ENCODE measurements around the gene ALKBH2. TPM values are rescaled to one million over a fixed set of nuclear protein-coding genes. Genes with fewer than 3 reads are reported as not detected.

ALKBH2 gene
- total RNA-seq, 1 donor from 2014 or later, result 6.5 TPM

DNA sequence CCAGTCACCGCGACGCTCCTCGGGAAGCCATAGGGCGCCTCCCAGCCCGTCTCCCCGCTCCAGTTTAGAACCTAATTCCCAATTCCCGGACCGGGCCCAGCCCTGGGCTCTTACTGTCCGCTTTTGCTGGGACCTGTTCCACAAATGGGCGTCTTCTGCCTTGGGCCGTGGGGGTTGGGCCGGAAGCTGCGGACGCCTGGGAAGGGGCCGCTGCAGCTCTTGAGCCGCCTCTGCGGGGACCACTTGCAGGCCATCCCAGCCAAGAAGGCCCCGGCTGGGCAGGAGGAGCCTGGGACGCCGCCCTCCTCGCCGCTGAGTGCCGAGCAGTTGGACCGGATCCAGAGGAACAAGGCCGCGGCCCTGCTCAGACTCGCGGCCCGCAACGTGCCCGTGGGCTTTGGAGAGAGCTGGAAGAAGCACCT lies 4.9 kb upstream of the ALKBH2 start:
- H3K9me3 ChIP-seq (replicated peaks), result no peaks in the 10 kb centered on the region
- intact Hi-C loops (cut with micrococcal nuclease), result no loop called here
- H3K27ac ChIP-seq (replicated peaks), result peak overlapping the region; percentile 90
- no peak for DNase-seq
- TF ChIP-seq, protein P1, sequence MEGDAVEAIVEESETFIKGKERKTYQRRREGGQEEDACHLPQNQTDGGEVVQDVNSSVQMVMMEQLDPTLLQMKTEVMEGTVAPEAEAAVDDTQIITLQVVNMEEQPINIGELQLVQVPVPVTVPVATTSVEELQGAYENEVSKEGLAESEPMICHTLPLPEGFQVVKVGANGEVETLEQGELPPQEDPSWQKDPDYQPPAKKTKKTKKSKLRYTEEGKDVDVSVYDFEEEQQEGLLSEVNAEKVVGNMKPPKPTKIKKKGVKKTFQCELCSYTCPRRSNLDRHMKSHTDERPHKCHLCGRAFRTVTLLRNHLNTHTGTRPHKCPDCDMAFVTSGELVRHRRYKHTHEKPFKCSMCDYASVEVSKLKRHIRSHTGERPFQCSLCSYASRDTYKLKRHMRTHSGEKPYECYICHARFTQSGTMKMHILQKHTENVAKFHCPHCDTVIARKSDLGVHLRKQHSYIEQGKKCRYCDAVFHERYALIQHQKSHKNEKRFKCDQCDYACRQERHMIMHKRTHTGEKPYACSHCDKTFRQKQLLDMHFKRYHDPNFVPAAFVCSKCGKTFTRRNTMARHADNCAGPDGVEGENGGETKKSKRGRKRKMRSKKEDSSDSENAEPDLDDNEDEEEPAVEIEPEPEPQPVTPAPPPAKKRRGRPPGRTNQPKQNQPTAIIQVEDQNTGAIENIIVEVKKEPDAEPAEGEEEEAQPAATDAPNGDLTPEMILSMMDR (IDR thresholded peaks at IDR 0.05; ENCODE audit: borderline replicate concordance), result no peak
- no peaks in the 10 kb centered on the region for H3K27me3 ChIP-seq (ENCODE audit: low read depth)
- peak overlapping the region; percentile 76 for H3K4me3 ChIP-seq
- H3K4me1 ChIP-seq, result peaks cover 41% of the 10 kb centered on the region
- peaks cover 29% of the 10 kb centered on the region for H3K36me3 ChIP-seq

DNA sequence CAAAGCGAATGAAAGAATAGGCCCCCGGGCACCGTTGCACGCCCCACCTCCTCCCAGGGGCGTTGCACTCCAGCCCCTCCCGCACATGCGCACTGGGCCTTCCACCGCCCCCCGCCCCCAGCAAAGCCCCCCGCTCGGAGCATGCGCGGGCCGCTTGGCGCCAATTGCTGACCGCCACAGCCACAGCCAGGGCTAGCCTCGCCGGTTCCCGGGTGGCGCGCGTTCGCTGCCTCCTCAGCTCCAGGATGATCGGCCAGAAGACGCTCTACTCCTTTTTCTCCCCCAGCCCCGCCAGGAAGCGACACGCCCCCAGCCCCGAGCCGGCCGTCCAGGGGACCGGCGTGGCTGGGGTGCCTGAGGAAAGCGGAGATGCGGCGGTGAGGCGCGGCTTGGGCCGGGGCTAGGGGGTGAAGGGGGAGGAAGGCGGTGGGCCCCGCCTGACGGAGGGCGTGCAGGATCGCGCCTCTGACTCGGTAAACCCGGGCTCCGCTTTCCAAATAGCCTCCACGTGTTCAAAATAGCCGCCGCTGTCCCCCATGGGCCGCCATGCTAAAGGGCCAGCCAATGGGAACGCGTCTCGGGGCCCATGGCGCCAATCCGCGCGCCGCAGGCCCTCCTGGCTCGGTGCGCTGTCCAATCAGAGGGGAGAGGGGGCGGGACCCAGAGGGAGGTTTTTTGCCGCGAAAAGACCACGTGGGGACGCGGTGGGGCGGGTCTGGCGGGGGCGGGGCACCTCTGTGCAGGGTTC lies 4.3 kb upstream of the ALKBH2 start, which contains the start of gene UNG:
Gene UNG (plus strand): TSS at position 163 of the 748 bp plus-strand sequence. CDS start 83 bp downstream, at position 246.
- peak; percentile 98 for DNase-seq
- Histone ChIP-seq H3K36me3 (peaks cover 23% of the 10 kb centered on the region), H3K4me3 (peak within 1 kb of the TSS; percentile 76), H3K27ac (replicated peaks) (peak within 1 kb of the TSS; percentile 90), H3K27me3 (ENCODE audit: low read depth) (no peaks in the 10 kb centered on the region), H3K4me1 (peaks cover 47% of the 10 kb centered on the region), H3K9me3 (replicated peaks) (no peaks in the 10 kb centered on the region)
- TF ChIP-seq, protein P1 (IDR thresholded peaks at IDR 0.05; ENCODE audit: borderline replicate concordance), result no peak
- intact Hi-C loops (cut with micrococcal nuclease), result no loop called here

DNA sequence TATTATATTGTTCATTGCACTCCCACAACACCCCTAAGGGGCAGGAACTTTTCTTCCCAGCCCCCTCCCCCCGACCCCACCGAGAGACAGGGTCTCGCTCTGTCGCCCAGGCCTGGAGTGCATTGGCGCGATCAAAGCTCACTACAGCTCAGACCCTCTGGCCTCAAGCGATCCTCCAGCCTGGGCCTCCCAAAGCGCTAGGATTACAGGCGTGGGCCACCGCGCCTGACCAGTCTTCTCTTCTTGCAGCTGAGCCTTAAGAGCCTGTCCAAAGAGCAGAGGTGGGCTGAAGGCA lies 3.8 kb upstream of the ALKBH2 start:
- Histone ChIP-seq H3K4me1 (peaks cover 52% of the 10 kb centered on the region), H3K27me3 (ENCODE audit: low read depth) (no peaks in the 10 kb centered on the region), H3K4me3 (peak overlapping the region; percentile 76), H3K9me3 (replicated peaks) (no peaks in the 10 kb centered on the region), H3K36me3 (peaks cover 18% of the 10 kb centered on the region), H3K27ac (replicated peaks) (no peak overlapping the region)
- DNase-seq, result no peak
- TF ChIP-seq, protein P1 (IDR thresholded peaks at IDR 0.05; ENCODE audit: borderline replicate concordance), result no peak
- intact Hi-C loops (cut with micrococcal nuclease), result no loop called here

DNA sequence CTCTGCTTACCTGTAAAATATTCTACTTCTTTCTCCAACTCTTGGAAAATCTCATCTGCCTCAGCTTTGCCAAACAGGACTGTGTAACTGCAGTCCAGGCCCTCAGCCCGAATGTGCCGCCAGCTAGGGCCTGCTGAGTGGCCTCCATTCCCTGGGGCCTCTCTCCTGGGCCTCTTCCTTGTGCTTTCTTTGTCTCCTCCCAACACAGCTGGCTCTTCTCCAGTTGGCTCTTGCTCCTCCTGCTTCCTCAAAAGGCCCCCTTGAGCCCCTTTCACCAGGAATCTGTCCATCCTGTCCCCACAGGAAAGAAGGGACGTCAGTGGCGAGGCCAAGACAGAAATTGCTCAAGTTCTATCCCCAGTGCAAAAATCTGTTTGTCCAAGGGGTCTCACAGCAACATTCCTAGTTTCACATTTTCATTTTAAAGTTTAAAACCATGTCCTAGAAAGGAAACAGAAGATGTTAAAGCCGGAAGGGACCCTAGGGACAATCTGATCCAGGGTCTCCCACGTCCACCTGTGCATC lies 713 bp downstream of the ALKBH2 start:
- peak overlapping the region; percentile 73 for H3K4me3 ChIP-seq
- no peaks in the 10 kb centered on the region for H3K9me3 ChIP-seq (replicated peaks)
- peaks cover 32% of the 10 kb centered on the region for H3K4me1 ChIP-seq
- H3K36me3 ChIP-seq, result peaks cover 30% of the 10 kb centered on the region
- no peak for DNase-seq
- no peaks in the 10 kb centered on the region for H3K27me3 ChIP-seq (ENCODE audit: low read depth)
- TF ChIP-seq, protein P1 (IDR thresholded peaks at IDR 0.05; ENCODE audit: borderline replicate concordance), result no peak
- intact Hi-C loops (cut with micrococcal nuclease), result no loop called here
- H3K27ac ChIP-seq (replicated peaks), result peak overlapping the region; percentile 78

DNA sequence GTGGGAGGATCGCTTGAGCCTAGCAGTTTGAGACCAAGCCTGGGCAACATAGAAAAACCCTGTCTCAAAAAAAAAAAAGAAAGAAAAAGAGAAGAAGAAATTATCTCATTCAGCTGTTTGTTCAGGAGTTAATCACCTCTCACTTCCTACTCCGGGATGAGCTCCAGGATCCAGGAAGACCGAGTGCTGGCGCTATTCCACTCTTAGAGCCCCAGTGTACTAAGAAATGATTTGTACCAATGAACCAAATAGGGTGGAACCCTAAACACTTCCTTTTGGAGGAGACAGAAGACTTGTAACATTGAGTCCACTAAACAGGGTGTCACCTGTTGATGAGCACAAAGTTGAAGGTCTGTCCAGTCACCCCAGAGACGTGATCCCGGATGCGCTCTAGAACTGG lies 3.6 kb downstream of the ALKBH2 start:
- DNase-seq, result no peak
- intact Hi-C loops (cut with micrococcal nuclease), result no loop called here
- H3K4me3 ChIP-seq, result no peak overlapping the region
- no peaks in the 10 kb centered on the region for H3K9me3 ChIP-seq (replicated peaks)
- H3K27ac ChIP-seq (replicated peaks), result no peak overlapping the region
- TF ChIP-seq, protein P1 (IDR thresholded peaks at IDR 0.05; ENCODE audit: borderline replicate concordance), result no peak
- peaks cover 57% of the 10 kb centered on the region for H3K36me3 ChIP-seq
- H3K4me1 ChIP-seq, result peaks cover 36% of the 10 kb centered on the region
- no peaks in the 10 kb centered on the region for H3K27me3 ChIP-seq (ENCODE audit: low read depth)

All from left ventricle myocardium inferior (tissue), 1 donor.